ENCODE data around the gene HSD3B2.

HSD3B2 gene

GRCh38 chr1:119453021-119453420 lies 38.1 kb downstream of the HSD3B2 start:
- no peak overlapping the region for H3K4me3 Mint-ChIP-seq
- no peak overlapping the region for H3K27ac Mint-ChIP-seq
- H3K27me3 Mint-ChIP-seq, result no peaks in the 10 kb centered on the region
- H3K9me3 Mint-ChIP-seq, result no peaks in the 10 kb centered on the region
- H3K36me3 Mint-ChIP-seq (ENCODE audit: low read depth), result no peaks in the 10 kb centered on the region
- peaks cover 3% of the 10 kb centered on the region for H3K4me1 Mint-ChIP-seq (ENCODE audit: low read depth)
- DNase-seq, result no peak

GRCh38 chr1:119462964-119463363 lies 48.0 kb downstream of the HSD3B2 start:
- no peak for DNase-seq
- H3K27ac Mint-ChIP-seq, result no peak overlapping the region
- H3K9me3 Mint-ChIP-seq, result no peaks in the 10 kb centered on the region
- no peak overlapping the region for H3K4me3 Mint-ChIP-seq
- no peaks in the 10 kb centered on the region for H3K36me3 Mint-ChIP-seq (ENCODE audit: low read depth)
- H3K4me1 Mint-ChIP-seq (ENCODE audit: low read depth), result no peaks in the 10 kb centered on the region
- H3K27me3 Mint-ChIP-seq, result no peaks in the 10 kb centered on the region

GRCh38 chr1:119463569-119463968 lies 48.6 kb downstream of the HSD3B2 start:
- H3K4me1 Mint-ChIP-seq (ENCODE audit: low read depth), result no peaks in the 10 kb centered on the region
- no peaks in the 10 kb centered on the region for H3K27me3 Mint-ChIP-seq
- H3K9me3 Mint-ChIP-seq, result no peaks in the 10 kb centered on the region
- no peak overlapping the region for H3K4me3 Mint-ChIP-seq
- H3K36me3 Mint-ChIP-seq (ENCODE audit: low read depth), result no peaks in the 10 kb centered on the region
- no peak overlapping the region for H3K27ac Mint-ChIP-seq
- no peak for DNase-seq

- no peak for DNase-seq
- H3K4me1 Mint-ChIP-seq (ENCODE audit: low read depth), result no peaks in the 10 kb centered on the region
- H3K27me3 Mint-ChIP-seq, result no peaks in the 10 kb centered on the region
- H3K4me3 Mint-ChIP-seq, result no peak overlapping the region
- no peaks in the 10 kb centered on the region for H3K36me3 Mint-ChIP-seq (ENCODE audit: low read depth)
- H3K9me3 Mint-ChIP-seq, result no peaks in the 10 kb centered on the region
- H3K27ac Mint-ChIP-seq, result no peak overlapping the region
Observed at GRCh38 chr1:119466445-119466844, 51.5 kb downstream of the HSD3B2 start.

- DNase-seq, result no peak
- Mint-ChIP-seq H3K27me3 (no peaks in the 10 kb centered on the region), H3K4me1 (ENCODE audit: low read depth) (no peaks in the 10 kb centered on the region), H3K4me3 (no peak overlapping the region), H3K27ac (no peak overlapping the region), H3K9me3 (no peaks in the 10 kb centered on the region), H3K36me3 (ENCODE audit: low read depth) (no peaks in the 10 kb centered on the region)
Observed at GRCh38 chr1:119467219-119467618, 52.3 kb downstream of the HSD3B2 start.

- no peaks in the 10 kb centered on the region for H3K9me3 Mint-ChIP-seq
- no peak for DNase-seq
- no peaks in the 10 kb centered on the region for H3K36me3 Mint-ChIP-seq (ENCODE audit: low read depth)
- H3K27ac Mint-ChIP-seq, result no peak overlapping the region
- no peak overlapping the region for H3K4me3 Mint-ChIP-seq
- H3K27me3 Mint-ChIP-seq, result no peaks in the 10 kb centered on the region
- no peaks in the 10 kb centered on the region for H3K4me1 Mint-ChIP-seq (ENCODE audit: low read depth)
Observed at GRCh38 chr1:119467857-119468668, 53.1 kb downstream of the HSD3B2 start.

GRCh38 chr1:119469741-119470140 lies 54.8 kb downstream of the HSD3B2 start:
- H3K4me1 Mint-ChIP-seq (ENCODE audit: low read depth), result no peaks in the 10 kb centered on the region

GRCh38 chr1:119470377-119470776 lies 55.4 kb downstream of the HSD3B2 start:
- Mint-ChIP-seq H3K27me3 (no peaks in the 10 kb centered on the region), H3K4me3 (no peak overlapping the region), H3K4me1 (ENCODE audit: low read depth) (no peaks in the 10 kb centered on the region), H3K36me3 (ENCODE audit: low read depth) (no peaks in the 10 kb centered on the region), H3K27ac (no peak overlapping the region), H3K9me3 (no peaks in the 10 kb centered on the region)
- no peak for DNase-seq

More at GRCh38 chr1:119469741-119470140, 54.8 kb downstream of the HSD3B2 start:
- no peaks in the 10 kb centered on the region for H3K36me3 Mint-ChIP-seq (ENCODE audit: low read depth)
- no peak for DNase-seq
- H3K9me3 Mint-ChIP-seq, result no peaks in the 10 kb centered on the region
- H3K4me3 Mint-ChIP-seq, result no peak overlapping the region
- no peaks in the 10 kb centered on the region for H3K27me3 Mint-ChIP-seq
- H3K27ac Mint-ChIP-seq, result no peak overlapping the region

GRCh38 chr1:119470958-119471357 lies 56.0 kb downstream of the HSD3B2 start:
- no peak for DNase-seq
- no peak overlapping the region for H3K4me3 Mint-ChIP-seq
- no peak overlapping the region for H3K27ac Mint-ChIP-seq
- no peaks in the 10 kb centered on the region for H3K4me1 Mint-ChIP-seq (ENCODE audit: low read depth)
- H3K36me3 Mint-ChIP-seq (ENCODE audit: low read depth), result no peaks in the 10 kb centered on the region
- H3K9me3 Mint-ChIP-seq, result no peaks in the 10 kb centered on the region
- H3K27me3 Mint-ChIP-seq, result no peaks in the 10 kb centered on the region

GRCh38 chr1:119471566-119471965 lies 56.6 kb downstream of the HSD3B2 start:
- Mint-ChIP-seq H3K36me3 (ENCODE audit: low read depth) (no peaks in the 10 kb centered on the region), H3K27ac (no peak overlapping the region), H3K9me3 (no peaks in the 10 kb centered on the region), H3K27me3 (no peaks in the 10 kb centered on the region), H3K4me1 (ENCODE audit: low read depth) (no peaks in the 10 kb centered on the region), H3K4me3 (no peak overlapping the region)
- no peak for DNase-seq

GRCh38 chr1:119472080-119472818 lies 57.3 kb downstream of the HSD3B2 start:
- Mint-ChIP-seq H3K36me3 (ENCODE audit: low read depth) (no peaks in the 10 kb centered on the region), H3K4me3 (no peak overlapping the region), H3K27ac (no peak overlapping the region), H3K4me1 (ENCODE audit: low read depth) (no peaks in the 10 kb centered on the region), H3K9me3 (no peaks in the 10 kb centered on the region), H3K27me3 (no peaks in the 10 kb centered on the region)
- no peak for DNase-seq
